HL-60/S4 treated with retinoic acid at 250 ng/mL for 4 days and 3 days (cell line): ENCODE measurements around the gene CASR.
"Not testable (repeated sequence)": the region's sequence is repeated elsewhere in the genome, so short reads cannot be mapped to it uniquely, and the experiment has no call there.

Experiments used
- in situ Hi-C: fragments of 300-500 bp; cut with MboI; formaldehyde crosslinking; loops from 2 replicates; pipeline ENCODE4 v1.7.0; 2022; ENCODE audit warnings: low sequenced_read_pairs

Gene CASR, protein sequence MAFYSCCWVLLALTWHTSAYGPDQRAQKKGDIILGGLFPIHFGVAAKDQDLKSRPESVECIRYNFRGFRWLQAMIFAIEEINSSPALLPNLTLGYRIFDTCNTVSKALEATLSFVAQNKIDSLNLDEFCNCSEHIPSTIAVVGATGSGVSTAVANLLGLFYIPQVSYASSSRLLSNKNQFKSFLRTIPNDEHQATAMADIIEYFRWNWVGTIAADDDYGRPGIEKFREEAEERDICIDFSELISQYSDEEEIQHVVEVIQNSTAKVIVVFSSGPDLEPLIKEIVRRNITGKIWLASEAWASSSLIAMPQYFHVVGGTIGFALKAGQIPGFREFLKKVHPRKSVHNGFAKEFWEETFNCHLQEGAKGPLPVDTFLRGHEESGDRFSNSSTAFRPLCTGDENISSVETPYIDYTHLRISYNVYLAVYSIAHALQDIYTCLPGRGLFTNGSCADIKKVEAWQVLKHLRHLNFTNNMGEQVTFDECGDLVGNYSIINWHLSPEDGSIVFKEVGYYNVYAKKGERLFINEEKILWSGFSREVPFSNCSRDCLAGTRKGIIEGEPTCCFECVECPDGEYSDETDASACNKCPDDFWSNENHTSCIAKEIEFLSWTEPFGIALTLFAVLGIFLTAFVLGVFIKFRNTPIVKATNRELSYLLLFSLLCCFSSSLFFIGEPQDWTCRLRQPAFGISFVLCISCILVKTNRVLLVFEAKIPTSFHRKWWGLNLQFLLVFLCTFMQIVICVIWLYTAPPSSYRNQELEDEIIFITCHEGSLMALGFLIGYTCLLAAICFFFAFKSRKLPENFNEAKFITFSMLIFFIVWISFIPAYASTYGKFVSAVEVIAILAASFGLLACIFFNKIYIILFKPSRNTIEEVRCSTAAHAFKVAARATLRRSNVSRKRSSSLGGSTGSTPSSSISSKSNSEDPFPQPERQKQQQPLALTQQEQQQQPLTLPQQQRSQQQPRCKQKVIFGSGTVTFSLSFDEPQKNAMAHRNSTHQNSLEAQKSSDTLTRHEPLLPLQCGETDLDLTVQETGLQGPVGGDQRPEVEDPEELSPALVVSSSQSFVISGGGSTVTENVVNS

GRCh38 chr3:122183521-122183892 is at the start of gene CASR:
TSS of gene CASR (plus strand) at chr3:122183668. CDS start at chr3:122254190, 70,522 bp downstream.
- in situ Hi-C loops: no loop called here

GRCh38 chr3:122146466-122146865 is 37.0 kb upstream of the CASR start:
- in situ Hi-C loops: no loop called here

DNA sequence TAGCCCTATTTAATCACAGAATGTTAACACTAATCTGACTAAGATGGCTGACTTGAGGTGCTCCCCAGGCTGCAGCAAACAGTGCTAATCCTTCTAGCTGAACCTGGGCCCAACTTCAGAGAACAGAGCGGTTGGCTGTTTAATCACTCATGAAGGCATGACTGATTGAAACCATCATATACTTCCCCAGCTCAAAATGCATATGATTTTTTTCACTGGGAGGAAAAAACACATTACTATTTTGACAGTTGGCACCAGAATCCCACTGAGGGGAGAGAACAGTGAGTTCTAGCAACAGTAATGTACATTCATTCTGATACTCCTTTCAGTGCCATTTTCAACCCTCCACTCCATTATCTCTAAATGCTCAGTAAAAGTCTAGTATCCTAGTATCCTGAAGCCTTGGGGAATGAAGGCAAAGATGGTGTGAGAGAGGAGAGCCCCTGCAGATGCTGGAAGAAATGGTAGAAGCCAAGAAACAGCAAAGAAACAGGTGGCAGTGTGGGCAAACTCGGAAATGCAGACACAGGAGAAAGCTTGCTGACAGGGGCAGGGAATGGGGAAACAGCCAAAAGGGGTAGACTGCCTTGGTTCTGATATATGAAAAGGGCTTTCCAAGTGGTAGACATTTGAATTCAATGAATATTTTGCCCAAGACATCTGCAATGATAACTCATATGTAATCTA is 34.4 kb upstream of the CASR start:
- in situ Hi-C loops: no loop called here

DNA sequence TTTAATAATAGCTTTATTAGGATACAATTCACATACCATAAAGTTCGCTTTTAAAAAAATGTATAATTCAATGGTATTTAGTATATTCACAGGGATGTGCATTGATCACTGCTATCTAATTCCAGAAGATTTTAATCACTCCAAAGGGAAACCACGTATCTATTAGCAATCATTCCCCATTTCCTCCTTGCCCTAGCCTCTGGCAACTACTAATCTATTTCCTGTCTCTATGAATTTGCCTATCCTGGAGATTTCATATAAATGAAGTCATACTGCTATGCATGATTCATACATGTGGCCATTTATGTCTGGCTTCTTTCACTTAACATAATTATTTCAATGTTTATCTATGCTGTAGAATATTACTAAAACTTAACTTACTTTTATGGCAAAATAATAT is 32.0 kb upstream of the CASR start:
- in situ Hi-C loops: no loop called here

GRCh38 chr3:122164983-122165382 is 18.5 kb upstream of the CASR start:
- in situ Hi-C loops: not testable (repeated sequence)

- in situ Hi-C loops: no loop called here
These were observed 15.8 kb upstream of the CASR start for GRCh38 chr3:122167630-122168029.

DNA sequence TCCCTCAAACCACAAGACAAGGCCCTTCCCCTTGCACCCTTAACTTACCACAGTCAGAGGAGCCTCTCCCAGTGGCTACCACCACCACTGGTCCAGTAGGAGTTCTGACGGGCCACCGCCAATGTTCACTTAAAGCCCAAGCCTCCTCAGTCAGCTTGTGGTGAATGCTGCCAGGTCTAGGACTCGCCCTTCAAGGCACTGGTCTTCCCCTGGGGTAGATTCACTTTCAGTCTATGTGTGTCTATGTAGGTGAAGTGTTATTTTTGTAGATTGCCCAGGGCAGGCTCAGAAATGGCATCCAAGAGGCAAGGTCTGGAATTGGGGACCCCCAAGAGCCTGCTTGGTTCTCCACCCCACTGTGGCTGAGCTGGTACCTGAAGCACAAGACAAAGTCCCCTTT is 15.4 kb upstream of the CASR start:
- in situ Hi-C loops: no loop called here

- in situ Hi-C loops: no loop called here
These were observed 13.6 kb upstream of the CASR start for GRCh38 chr3:122169911-122170310.

GRCh38 chr3:122171361-122171760 is 12.1 kb upstream of the CASR start:
- in situ Hi-C loops: not testable (repeated sequence)

- in situ Hi-C loops: no loop called here
These were observed 4.8 kb upstream of the CASR start for GRCh38 chr3:122178711-122179110.

- in situ Hi-C loops: no loop called here
These were observed 574 bp downstream of the CASR start for GRCh38 chr3:122183893-122184590.

DNA sequence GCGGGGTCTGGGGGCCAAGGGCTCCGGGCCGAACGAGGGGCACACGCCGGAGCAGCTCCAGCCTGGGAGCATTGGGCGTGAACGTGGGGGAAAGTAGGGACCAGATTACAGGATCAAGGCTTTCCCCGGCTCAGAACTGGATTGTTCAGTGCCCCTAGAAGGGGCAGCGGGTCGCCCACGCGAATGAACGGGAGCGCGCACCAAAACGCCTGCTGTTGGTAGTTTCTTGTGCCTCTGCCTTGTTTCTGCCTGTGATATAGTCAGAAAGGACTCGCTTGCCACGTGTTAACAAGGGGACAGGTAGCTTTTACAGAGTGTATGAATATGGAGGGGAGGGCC is 1.1 kb downstream of the CASR start:
- in situ Hi-C loops: no loop called here

GRCh38 chr3:122186372-122186771 is 2.9 kb downstream of the CASR start:
- in situ Hi-C loops: no loop called here

DNA sequence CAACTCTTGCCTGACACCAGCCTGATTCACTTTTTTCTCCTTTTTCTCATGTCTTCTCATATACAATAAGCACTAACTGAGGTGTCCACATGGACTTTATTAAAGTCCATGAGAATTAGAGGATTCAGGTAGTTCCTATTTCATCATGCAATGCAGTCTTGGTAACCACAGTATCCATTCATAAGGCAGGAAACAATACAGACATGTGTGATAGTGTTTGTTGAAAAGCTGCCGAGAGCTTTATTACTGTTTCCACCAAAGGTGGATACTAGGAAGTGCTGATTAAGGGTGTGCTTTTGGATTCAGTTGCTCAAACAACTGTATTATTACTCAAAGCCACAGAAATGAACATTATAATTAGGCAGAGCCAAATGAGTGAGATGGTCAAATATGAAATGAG is 5.3 kb downstream of the CASR start:
- in situ Hi-C loops: no loop called here

DNA sequence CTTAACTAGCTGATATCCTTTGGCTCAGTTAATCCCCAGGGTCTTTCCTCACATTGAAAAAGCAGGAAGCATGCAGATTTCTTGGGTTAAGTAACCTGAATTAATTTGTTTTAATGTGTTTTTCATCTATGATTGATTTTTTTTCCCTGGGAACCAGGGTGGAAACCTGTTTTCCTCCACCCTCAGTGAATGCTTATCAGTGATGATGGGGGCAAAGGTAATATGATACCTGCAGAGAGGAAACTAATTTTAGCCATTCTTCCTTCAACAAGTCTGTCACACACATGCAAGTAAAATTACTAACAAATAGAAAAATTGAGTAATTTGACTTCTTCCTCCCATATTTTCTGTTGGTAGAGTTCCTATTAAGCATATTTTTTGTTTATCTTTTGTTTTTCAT is 5.9 kb downstream of the CASR start:
- in situ Hi-C loops: no loop called here

- in situ Hi-C loops: no loop called here
These were observed 7.1 kb downstream of the CASR start for GRCh38 chr3:122190525-122190924.

- in situ Hi-C loops: no loop called here
These were observed 15.5 kb downstream of the CASR start for GRCh38 chr3:122198966-122199365.

- in situ Hi-C loops: no loop called here
These were observed 16.1 kb downstream of the CASR start for GRCh38 chr3:122199552-122199951.

DNA sequence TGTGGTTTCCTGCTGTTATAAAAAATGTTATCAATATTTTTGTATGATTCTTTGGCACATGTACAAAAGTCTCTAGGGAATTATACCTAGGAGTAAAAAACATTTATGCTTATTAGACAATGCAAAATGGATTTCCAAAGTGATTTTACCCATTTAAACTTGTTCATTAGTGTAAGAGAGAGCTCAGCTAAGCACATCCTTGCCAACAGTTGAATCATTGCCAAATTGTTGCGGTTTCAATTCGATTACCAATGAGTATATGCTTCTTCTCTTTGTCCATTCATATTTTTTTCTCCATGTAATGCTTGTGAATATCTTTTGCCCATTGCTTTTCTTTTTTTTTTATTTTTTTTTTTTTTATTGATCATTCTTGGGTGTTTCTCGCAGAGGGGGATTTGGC is 17.2 kb downstream of the CASR start:
- in situ Hi-C loops: no loop called here

DNA sequence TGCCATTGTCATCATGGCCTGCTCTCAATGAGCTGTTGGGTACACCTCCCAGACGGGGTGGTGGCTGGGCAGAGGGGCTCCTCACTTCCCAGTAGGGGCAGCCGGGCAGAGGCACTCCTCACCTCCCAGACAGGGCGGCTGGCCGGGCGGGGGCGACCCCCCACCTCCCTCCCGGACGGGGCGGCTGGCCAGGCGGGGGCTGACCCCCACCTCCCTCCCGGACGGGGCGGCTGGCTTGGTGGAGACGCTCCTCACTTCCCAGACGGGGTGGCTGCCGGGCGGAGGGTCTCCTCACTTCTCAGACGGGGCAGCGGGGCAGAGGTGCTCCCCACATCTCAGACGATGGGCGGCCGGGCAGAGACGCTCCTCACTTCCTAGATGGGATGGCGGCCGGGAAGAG is 18.0 kb downstream of the CASR start:
- in situ Hi-C loops: not testable (repeated sequence)

GRCh38 chr3:122208579-122208978 is 25.1 kb downstream of the CASR start:
- in situ Hi-C loops: no loop called here
